ENCODE data around the gene PTPRG.

DNA sequence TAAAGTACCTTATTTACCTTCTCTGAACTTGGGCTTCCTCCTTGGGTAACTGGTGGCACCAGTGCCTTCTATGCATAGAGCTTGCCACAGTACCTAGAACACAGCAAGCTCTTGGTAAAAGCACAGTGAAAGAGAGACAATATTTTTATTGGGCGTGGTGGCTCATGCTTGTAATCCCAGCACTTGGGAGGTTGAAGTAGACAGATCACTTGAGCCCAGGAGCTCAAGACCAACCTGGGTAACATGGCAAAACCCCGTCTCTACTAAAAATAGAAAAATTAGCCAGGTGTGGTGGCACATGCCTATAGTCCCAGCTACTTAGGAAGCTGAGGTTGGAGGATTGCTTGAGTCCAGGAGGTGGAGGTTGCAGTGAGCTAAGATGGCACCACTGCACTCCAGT lies 285.1 kb downstream of the PTPRG start:
- TF ChIP-seq POLR2A (IDR thresholded peaks at IDR 0.05) (no peak), POLR2AphosphoS5 (IDR thresholded peaks at IDR 0.05) (no peak)

Measured in suprapubic skin (tissue), 4 donors.